HG03565 (cell line): ENCODE data around the gene PPP1R13L.

ENCODE experiments used
- ATAC-seq: cut with Tn5 transposase; IDR thresholded peaks from one replicate; pipeline ENCODE4 v1.9.1; 2021; ENCODE audit warnings: mild to moderate bottlenecking, moderate library complexity; ENCODE audit not compliant: unreplicated experiment

PPP1R13L gene

GRCh38 chr19:45407091-45407375 is 2.2 kb upstream of the PPP1R13L start:
- no peak for ATAC-seq

GRCh38 chr19:45406226-45407090 is 1.6 kb upstream of the PPP1R13L start, which contains the start of gene POLR1G:
Gene POLR1G, plus strand, starts transcription at chr19:45406644. Its CDS starts 53 bp downstream, at chr19:45406697.
- peak; percentile 59 for ATAC-seq

GRCh38 chr19:45405435-45406225 is 761 bp upstream of the PPP1R13L start:
- peak; percentile 36 for ATAC-seq

- ATAC-seq = no peak
Measured at GRCh38 chr19:45403781-45404556, 900 bp downstream of the PPP1R13L start.

GRCh38 chr19:45403272-45403671 is 1.6 kb downstream of the PPP1R13L start:
- no peak for ATAC-seq

- no peak for ATAC-seq
Measured at GRCh38 chr19:45402298-45403061, 2.4 kb downstream of the PPP1R13L start.

GRCh38 chr19:45401815-45402214 is 3.1 kb downstream of the PPP1R13L start:
- no peak for ATAC-seq

- no peak for ATAC-seq
Measured at GRCh38 chr19:45400192-45400591, 4.7 kb downstream of the PPP1R13L start.

GRCh38 chr19:45395821-45396617 is 8.8 kb downstream of the PPP1R13L start:
- no peak for ATAC-seq

GRCh38 chr19:45391871-45392665 is 12.8 kb downstream of the PPP1R13L start:
- no peak for ATAC-seq

GRCh38 chr19:45391346-45391745 is 13.5 kb downstream of the PPP1R13L start:
- ATAC-seq = no peak

- ATAC-seq = no peak
Measured at GRCh38 chr19:45385392-45386221, 19.3 kb downstream of the PPP1R13L start.

GRCh38 chr19:45382426-45382825 is 22.4 kb downstream of the PPP1R13L start:
- ATAC-seq = no peak

GRCh38 chr19:45380107-45380506 is 24.8 kb downstream of the PPP1R13L start:
- ATAC-seq = no peak

- no peak for ATAC-seq
Measured at GRCh38 chr19:45376045-45376724, 28.7 kb downstream of the PPP1R13L start.

GRCh38 chr19:45370410-45371204 is 34.3 kb downstream of the PPP1R13L start, which contains the start of gene ERCC2:
Gene ERCC2, minus strand, starts transcription at chr19:45370573. Its CDS starts 33 bp downstream, at chr19:45370540.
- ATAC-seq = peak; percentile 97
